Smooth muscle cell (in vitro differentiated cells): ENCODE data around the gene CDAN1. TPM values are rescaled to one million over a fixed set of nuclear protein-coding genes. Genes with fewer than 3 reads are reported as not detected.
"Not testable (repeated sequence)": the region's sequence is repeated elsewhere in the genome, so short reads cannot be mapped to it uniquely, and the experiment has no call there.

Source experiments
- DNase-seq: peaks from one replicate; lab custom pipeline; 2025; ENCODE audit not compliant: unreplicated experiment; lab: John Stamatoyannopoulos, UW
- H2AFZ ChIP-seq: fragments of 200-600 bp; sonication (generic); 2 replicates; pipeline ENCODE4 v1.6.0; 2016; ENCODE audit warnings: antibody characterized with exemption, low read depth, mild to moderate bottlenecking
- H3F3A ChIP-seq: fragments of 200-600 bp; sonication (generic); 2 replicates; pipeline ENCODE4 v1.6.0; 2017; ENCODE audit warnings: antibody characterized with exemption, low read depth
- H3K27ac ChIP-seq: fragments of 200-600 bp; sonication (generic); 2 replicates; pipeline ENCODE4 v1.5.1; 2016; ENCODE audit warnings: low read depth, mild to moderate bottlenecking
- H3K27me3 ChIP-seq: fragments of 200-600 bp; sonication (generic); 2 replicates; pipeline ENCODE4 v1.6.1; 2016; ENCODE audit warnings: low read depth, mild to moderate bottlenecking
- H3K36me3 ChIP-seq: fragments of 200-600 bp; sonication (generic); 2 replicates; pipeline ENCODE4 v1.5.1; 2016; ENCODE audit warnings: low read depth
- H3K4me1 ChIP-seq: fragments of 200-600 bp; sonication (generic); 2 replicates; pipeline ENCODE4 v1.5.1; 2016; ENCODE audit warnings: low read depth
- H3K4me2 ChIP-seq: fragments of 200-600 bp; sonication (generic); 2 replicates; pipeline ENCODE4 v1.6.0; 2016; ENCODE audit warnings: mild to moderate bottlenecking
- H3K4me3 ChIP-seq: fragments of 200-600 bp; sonication (generic); 2 replicates; pipeline ENCODE4 v1.5.1; 2016; ENCODE audit warnings: mild to moderate bottlenecking
- H3K79me2 ChIP-seq: fragments of 200-600 bp; sonication (generic); 2 replicates; pipeline ENCODE4 v1.6.0; 2016; ENCODE audit warnings: low read depth, mild to moderate bottlenecking
- H3K9ac ChIP-seq: fragments of 200-600 bp; sonication (generic); 2 replicates; pipeline ENCODE4 v1.6.0; 2016; ENCODE audit warnings: low read depth
- H3K9me3 ChIP-seq: fragments of 200-600 bp; sonication (generic); replicated peaks from 2 replicates; pipeline ENCODE4 v1.5.1; 2016; ENCODE audit warnings: low read depth
- H4K20me1 ChIP-seq: fragments of 200-600 bp; sonication (generic); 2 replicates; pipeline ENCODE4 v1.6.0; 2016; ENCODE audit warnings: low read depth
- CTCF ChIP-seq: fragments of 200-600 bp; sonication (generic); IDR thresholded peaks from 2 replicates; pipeline ENCODE4 v1.5.1; 2017; ENCODE audit warnings: borderline replicate concordance, mild to moderate bottlenecking, antibody characterized with exemption; ENCODE audit not compliant: insufficient read depth, poor library complexity, severe bottlenecking
- WGBS: methylation state at CpG from one replicate; pipeline ENCODE4 v1.1.7; 2016; ENCODE audit warnings: low lambda C conversion rate; 5-methylcytosine and 5-hydroxymethylcytosine counted together
- polyA plus RNA-seq: library from polyadenylated mRNA; unstranded; fragments of >200 nt; fragmentation: Nextera tagmentation; extraction: Ambion mirVana; gene quantifications from 2 replicates; pipeline ENCODE4 v1.2.1, GENCODE V29; 2016
- total RNA-seq: library from RNA; depleted of rRNA; stranded (reverse); fragments of >200 nt; gene quantifications from 2 replicates; pipeline ENCODE4 v1.2.3, GENCODE V29; 2014

The CDAN1 gene
- total and polyA plus RNA-seq, 2 experiments from 2014 or later: 6.1 to 6.9 TPM

GRCh38 chr15:42761813-42762212, 24.9 kb upstream of the CDAN1 start:
- not testable (repeated sequence) for H3K27me3 ChIP-seq, H3K79me2 ChIP-seq
- H3K9me3 ChIP-seq: peaks cover 11% of the 10 kb centered on the region

GRCh38 chr15:42760759-42761158, 23.8 kb upstream of the CDAN1 start:
- H3K27ac ChIP-seq: no peak overlapping the region
- no peaks in the 10 kb centered on the region for H3K27me3 ChIP-seq
- peak overlapping the region; percentile 8 for H3K4me3 ChIP-seq
- H3K4me2 ChIP-seq: no peak overlapping the region
- H2AFZ ChIP-seq: no peak overlapping the region
- H3K9ac ChIP-seq: no peak overlapping the region
- H3K79me2 ChIP-seq: peaks cover 3% of the 10 kb centered on the region
- no peak for DNase-seq
- TF ChIP-seq CTCF: no peak
- H3F3A ChIP-seq: no peaks in the 10 kb centered on the region
- H3K36me3 ChIP-seq: peaks cover 11% of the 10 kb centered on the region
- peaks cover 11% of the 10 kb centered on the region for H3K9me3 ChIP-seq
- peaks cover 5% of the 10 kb centered on the region for H3K4me1 ChIP-seq
- no peaks in the 10 kb centered on the region for H4K20me1 ChIP-seq
- WGBS: 100% methylated on average over 1 of the region's 1 CpG

More at GRCh38 chr15:42761813-42762212, 24.9 kb upstream of the CDAN1 start:
- not testable (repeated sequence) for DNase-seq, H4K20me1 ChIP-seq, H3K4me2 ChIP-seq, H2AFZ ChIP-seq, H3F3A ChIP-seq, H3K4me3 ChIP-seq, H3K27ac ChIP-seq, H3K9ac ChIP-seq, H3K4me1 ChIP-seq
- WGBS: 98% methylated on average over 2 of the region's 2 CpGs
- H3K36me3 ChIP-seq: peaks cover 11% of the 10 kb centered on the region

GRCh38 chr15:42759093-42759492, 22.2 kb upstream of the CDAN1 start:
- no peak for TF ChIP-seq CTCF
- Histone ChIP-seq H4K20me1 (no peaks in the 10 kb centered on the region), H3K4me1 (peaks cover 3% of the 10 kb centered on the region), H3K36me3 (peaks cover 11% of the 10 kb centered on the region), H3K4me2 (no peak overlapping the region), H3K4me3 (no peak overlapping the region), H3K27me3 (no peaks in the 10 kb centered on the region), H3K9me3 (peaks cover 11% of the 10 kb centered on the region), H3K27ac (no peak overlapping the region), H3K9ac (no peak overlapping the region), H2AFZ (no peak overlapping the region), H3F3A (no peaks in the 10 kb centered on the region), H3K79me2 (peaks cover 3% of the 10 kb centered on the region)
- no peak for DNase-seq
- WGBS: 82% methylated on average over 2 of the region's 2 CpGs

- no peaks in the 10 kb centered on the region for H3F3A ChIP-seq
- no peaks in the 10 kb centered on the region for H4K20me1 ChIP-seq
- H3K79me2 ChIP-seq: no peaks in the 10 kb centered on the region
- no peaks in the 10 kb centered on the region for H3K36me3 ChIP-seq
- no peak overlapping the region for H3K9ac ChIP-seq
- no peak overlapping the region for H2AFZ ChIP-seq
- H3K27me3 ChIP-seq: no peaks in the 10 kb centered on the region
- H3K27ac ChIP-seq: no peak overlapping the region
- no peak for TF ChIP-seq CTCF
- no peak overlapping the region for H3K4me2 ChIP-seq
- no peaks in the 10 kb centered on the region for H3K4me1 ChIP-seq
- no peak for DNase-seq
- 90% methylated on average over 2 of the region's 2 CpGs for WGBS
- H3K4me3 ChIP-seq: no peak overlapping the region
- H3K9me3 ChIP-seq: peaks cover 5% of the 10 kb centered on the region
Measured at GRCh38 chr15:42750306-42750705, 13.4 kb upstream of the CDAN1 start.
